ENCODE measurements around the gene SPI1. TPM values are rescaled to one million over a fixed set of nuclear protein-coding genes. Genes with fewer than 3 reads are reported as not detected.
"Not testable (repeated sequence)": the region's sequence is repeated elsewhere in the genome, so short reads cannot be mapped to it uniquely, and the experiment has no call there.

Gene SPI1
- total and polyA plus RNA-seq, 2 donors (not counting 1 experiment from before 2014, with no cell fraction given) = 98.3 to 119 TPM

GRCh38 chr11:47317064-47317828, 61.1 kb downstream of the SPI1 start:
- no peak overlapping the region for H3K27ac Mint-ChIP-seq

DNA sequence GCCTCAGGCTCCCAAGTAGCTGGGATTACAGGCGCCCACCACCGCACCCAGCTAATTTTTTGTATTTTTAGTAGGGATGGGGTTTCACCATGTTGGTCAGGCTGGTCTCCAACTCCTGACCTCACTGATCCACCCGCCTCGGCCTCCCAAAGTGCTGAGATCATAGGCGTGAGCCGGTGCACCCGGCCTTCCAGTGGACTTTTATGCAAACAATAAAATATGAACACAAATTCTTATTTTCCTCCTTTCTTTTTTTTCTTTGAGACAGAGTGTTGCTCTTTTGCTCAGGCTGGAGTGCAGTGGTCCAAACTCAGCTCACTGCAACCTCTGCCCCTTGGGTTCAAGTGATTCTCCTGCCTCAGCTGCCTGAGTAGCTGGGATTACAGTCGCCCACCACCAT, 61.8 kb downstream of the SPI1 start:
- H3K9me3 Mint-ChIP-seq (ENCODE audit: insufficient read depth); H3K27me3 Mint-ChIP-seq; H3K4me2 ChIP-seq (replicated peaks; ENCODE audit: low read depth, low read length, poor library complexity, severe bottlenecking); intact Hi-C loops (cut with micrococcal nuclease); H3K79me2 ChIP-seq (ENCODE audit: control insufficient read depth, insufficient read depth, low read length); H4K20me1 ChIP-seq (ENCODE audit: control insufficient read depth, insufficient read depth, low read length, poor library complexity, severe bottlenecking); DNase-seq; H3K4me3 Mint-ChIP-seq; H3K4me3 ChIP-seq (ENCODE audit: control extremely low read depth in 1 of 5, extremely low read depth in 1 of 5, insufficient read depth in 1 of 5, low read depth in 2 of 5, low read length in 4 of 5); H3K27ac ChIP-seq (ENCODE audit: low read length in 2 of 2); H3K27ac Mint-ChIP-seq; H2AFZ ChIP-seq (ENCODE audit: insufficient read depth, low read depth, low read length, poor library complexity, severe bottlenecking); H3K27me3 ChIP-seq (replicated peaks in 1 of 4; ENCODE audit: control extremely low read depth in 1 of 4, control insufficient read depth in 3 of 4, insufficient read depth in 4 of 4, low read length in 3 of 4); POLR2A ChIA-PET; H3K9me3 ChIP-seq (ENCODE audit: control extremely low read depth in 1 of 3, control insufficient read depth in 2 of 3, insufficient read depth in 1 of 3, low read length in 2 of 3); H3K9ac ChIP-seq (ENCODE audit: low read length); ATAC-seq (ENCODE audit: low read depth): not testable (repeated sequence)
- Histone ChIP-seq H3K4me1 (ENCODE audit: control insufficient read depth in 2 of 2, insufficient read depth in 2 of 2, low read length in 2 of 2) (peaks cover 5 to 14% of the 10 kb centered on the region in 2 donors), H3K36me3 (replicated peaks in 1 of 2; ENCODE audit: control extremely low read depth in 1 of 2, control insufficient read depth in 1 of 2, extremely low read depth in 1 of 2, insufficient read depth in 2 of 2, low read length in 1 of 2) (peaks cover 0 to 62% of the 10 kb centered on the region in 2 experiments)
- H3K4me1 Mint-ChIP-seq = peaks cover 12% of the 10 kb centered on the region
- 100% methylated on average over 8 of the region's 8 CpGs for WGBS (ENCODE audit: insufficient coverage)
- CTCF ChIA-PET = interaction anchor here (0.8 kb wide), 1 partner anchor 10 kb away, joined by 3 read pairs; no protein-coding TSS in a partner anchor

More at GRCh38 chr11:47317064-47317828, 61.1 kb downstream of the SPI1 start:
- peaks cover 12% of the 10 kb centered on the region for H3K4me1 Mint-ChIP-seq
- no peaks in the 10 kb centered on the region for H3K27me3 Mint-ChIP-seq
- Histone ChIP-seq H3K27me3 (replicated peaks in 1 of 4; ENCODE audit: control extremely low read depth in 1 of 4, control insufficient read depth in 3 of 4, insufficient read depth in 4 of 4, low read length in 3 of 4) (no peaks in the 10 kb centered on the region), H3K9ac (ENCODE audit: low read length) (no peak overlapping the region), H3K4me3 (ENCODE audit: control extremely low read depth in 1 of 5, extremely low read depth in 1 of 5, insufficient read depth in 1 of 5, low read depth in 2 of 5, low read length in 4 of 5) (no peak overlapping the region), H2AFZ (ENCODE audit: insufficient read depth, low read depth, low read length, poor library complexity, severe bottlenecking) (no peak overlapping the region), H3K79me2 (ENCODE audit: control insufficient read depth, insufficient read depth, low read length) (peaks cover 5% of the 10 kb centered on the region), H3K9me3 (ENCODE audit: control extremely low read depth in 1 of 3, control insufficient read depth in 2 of 3, insufficient read depth in 1 of 3, low read length in 2 of 3) (no peaks in the 10 kb centered on the region), H3K4me2 (replicated peaks; ENCODE audit: low read depth, low read length, poor library complexity, severe bottlenecking) (no peak overlapping the region), H4K20me1 (ENCODE audit: control insufficient read depth, insufficient read depth, low read length, poor library complexity, severe bottlenecking) (no peaks in the 10 kb centered on the region), H3K27ac (ENCODE audit: low read length in 2 of 2) (peak overlapping the region; percentile 16 to 27), H3K4me1 (ENCODE audit: control insufficient read depth in 2 of 2, insufficient read depth in 2 of 2, low read length in 2 of 2) (peaks cover 5 to 14% of the 10 kb centered on the region in 2 donors), H3K36me3 (replicated peaks in 1 of 2; ENCODE audit: control extremely low read depth in 1 of 2, control insufficient read depth in 1 of 2, extremely low read depth in 1 of 2, insufficient read depth in 2 of 2, low read length in 1 of 2) (peaks cover 4 to 62% of the 10 kb centered on the region in 2 experiments)
- DNase-seq (peak; percentile 33), ATAC-seq (ENCODE audit: low read depth) (no peak)
- no peak overlapping the region for H3K4me3 Mint-ChIP-seq
- no peaks in the 10 kb centered on the region for H3K9me3 Mint-ChIP-seq (ENCODE audit: insufficient read depth)
- WGBS (ENCODE audit: insufficient coverage) = no CpG with 5 or more reads among the region's 5 CpGs
- CTCF ChIA-PET = no interaction called here
- intact Hi-C loops (cut with micrococcal nuclease) = no loop called here
- TF ChIP-seq EZH2 (IDR thresholded peaks at IDR 0.05; ENCODE audit: borderline replicate concordance, insufficient read depth, low read depth, low read length, poor library complexity, severe bottlenecking) (no peak), CTCF (IDR thresholded peaks at IDR 0.05) (no peak)
- POLR2A ChIA-PET = no interaction called here

Measured in B cell (primary cell).